ENCODE data around the gene ARMH1. TPM values are rescaled to one million over a fixed set of nuclear protein-coding genes. Genes with fewer than 3 reads are reported as not detected.
A peak's percentile ranks its signal among the peaks of the same experiment; 100 is the strongest.

Gene ARMH1
- total and polyA plus RNA-seq, 9 donors: 3.1 to 13.8 (median 5.7) TPM

DNA sequence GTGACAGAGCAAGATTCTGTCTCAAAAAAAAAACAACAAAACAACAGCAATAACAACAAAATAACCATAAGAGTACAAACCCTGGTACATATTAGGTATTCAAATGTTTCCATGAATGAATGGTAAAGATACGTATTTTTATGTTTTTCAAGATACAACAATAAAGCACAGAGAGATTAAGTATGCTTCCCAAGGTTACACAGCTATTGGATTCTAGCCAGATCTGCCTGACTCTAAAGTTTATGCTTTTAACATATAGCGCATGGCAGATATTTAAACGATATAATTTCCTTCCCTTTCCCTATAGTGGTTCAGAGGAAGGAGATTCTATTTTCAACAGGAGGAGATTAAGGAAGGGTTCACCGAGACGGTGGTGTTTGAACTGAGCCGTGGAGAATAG lies 31.0 kb downstream of the ARMH1 start:
- no peak for DNase-seq
- Histone ChIP-seq H3K4me1 (ENCODE audit: insufficient read depth) (no peaks in the 10 kb centered on the region), H3K9me3 (no peaks in the 10 kb centered on the region), H3K27ac (no peak overlapping the region), H3K36me3 (no peaks in the 10 kb centered on the region), H3K4me3 (no peak overlapping the region), H3K27me3 (no peaks in the 10 kb centered on the region)
- 75 to 83% (median 80%) methylated on average over 6 of the region's 6 CpGs for WGBS, 3 donors
- intact Hi-C loops (cut with DNase I): no loop called here
- TF ChIP-seq POLR2A (IDR thresholded peaks at IDR 0.05) (no peak), EP300 (IDR thresholded peaks at IDR 0.05) (no peak)
- TF ChIP-seq, protein P1, sequence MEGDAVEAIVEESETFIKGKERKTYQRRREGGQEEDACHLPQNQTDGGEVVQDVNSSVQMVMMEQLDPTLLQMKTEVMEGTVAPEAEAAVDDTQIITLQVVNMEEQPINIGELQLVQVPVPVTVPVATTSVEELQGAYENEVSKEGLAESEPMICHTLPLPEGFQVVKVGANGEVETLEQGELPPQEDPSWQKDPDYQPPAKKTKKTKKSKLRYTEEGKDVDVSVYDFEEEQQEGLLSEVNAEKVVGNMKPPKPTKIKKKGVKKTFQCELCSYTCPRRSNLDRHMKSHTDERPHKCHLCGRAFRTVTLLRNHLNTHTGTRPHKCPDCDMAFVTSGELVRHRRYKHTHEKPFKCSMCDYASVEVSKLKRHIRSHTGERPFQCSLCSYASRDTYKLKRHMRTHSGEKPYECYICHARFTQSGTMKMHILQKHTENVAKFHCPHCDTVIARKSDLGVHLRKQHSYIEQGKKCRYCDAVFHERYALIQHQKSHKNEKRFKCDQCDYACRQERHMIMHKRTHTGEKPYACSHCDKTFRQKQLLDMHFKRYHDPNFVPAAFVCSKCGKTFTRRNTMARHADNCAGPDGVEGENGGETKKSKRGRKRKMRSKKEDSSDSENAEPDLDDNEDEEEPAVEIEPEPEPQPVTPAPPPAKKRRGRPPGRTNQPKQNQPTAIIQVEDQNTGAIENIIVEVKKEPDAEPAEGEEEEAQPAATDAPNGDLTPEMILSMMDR (IDR thresholded peaks at IDR 0.05): no peak

DNA sequence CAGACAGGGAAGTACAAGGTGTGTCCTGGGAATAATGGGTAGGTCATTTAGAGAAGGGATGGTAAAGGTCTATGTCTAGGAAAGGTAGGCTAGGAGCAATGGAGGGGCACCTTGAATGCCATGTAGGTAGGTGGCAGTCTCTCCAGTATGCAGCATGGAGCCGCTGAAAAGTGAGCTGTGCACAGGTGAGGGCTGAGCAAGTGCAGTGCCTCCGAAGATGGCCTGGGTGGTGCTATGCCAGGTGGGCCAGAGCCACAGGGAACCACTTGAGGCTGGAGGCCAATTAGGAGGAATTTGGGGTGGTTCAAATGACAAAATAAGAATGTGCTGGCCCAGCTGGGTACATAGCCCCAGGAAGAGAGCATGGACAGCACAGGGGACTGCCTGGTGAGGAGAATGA lies 31.4 kb downstream of the ARMH1 start:
- TF ChIP-seq POLR2A (IDR thresholded peaks at IDR 0.05): no peak
- TF ChIP-seq, protein P1 (IDR thresholded peaks at IDR 0.05): no peak
- TF ChIP-seq EP300 (IDR thresholded peaks at IDR 0.05): no peak
- no peak overlapping the region for H3K4me3 ChIP-seq
- H3K4me1 ChIP-seq (ENCODE audit: insufficient read depth): no peaks in the 10 kb centered on the region
- no peak overlapping the region for H3K27ac ChIP-seq
- intact Hi-C loops (cut with DNase I): no loop called here
- DNase-seq: no peak
- WGBS, 3 donors: 75 to 80% (median 78%) methylated on average over 2 of the region's 2 CpGs
- no peaks in the 10 kb centered on the region for H3K27me3 ChIP-seq
- H3K9me3 ChIP-seq: no peaks in the 10 kb centered on the region
- H3K36me3 ChIP-seq: no peaks in the 10 kb centered on the region

DNA sequence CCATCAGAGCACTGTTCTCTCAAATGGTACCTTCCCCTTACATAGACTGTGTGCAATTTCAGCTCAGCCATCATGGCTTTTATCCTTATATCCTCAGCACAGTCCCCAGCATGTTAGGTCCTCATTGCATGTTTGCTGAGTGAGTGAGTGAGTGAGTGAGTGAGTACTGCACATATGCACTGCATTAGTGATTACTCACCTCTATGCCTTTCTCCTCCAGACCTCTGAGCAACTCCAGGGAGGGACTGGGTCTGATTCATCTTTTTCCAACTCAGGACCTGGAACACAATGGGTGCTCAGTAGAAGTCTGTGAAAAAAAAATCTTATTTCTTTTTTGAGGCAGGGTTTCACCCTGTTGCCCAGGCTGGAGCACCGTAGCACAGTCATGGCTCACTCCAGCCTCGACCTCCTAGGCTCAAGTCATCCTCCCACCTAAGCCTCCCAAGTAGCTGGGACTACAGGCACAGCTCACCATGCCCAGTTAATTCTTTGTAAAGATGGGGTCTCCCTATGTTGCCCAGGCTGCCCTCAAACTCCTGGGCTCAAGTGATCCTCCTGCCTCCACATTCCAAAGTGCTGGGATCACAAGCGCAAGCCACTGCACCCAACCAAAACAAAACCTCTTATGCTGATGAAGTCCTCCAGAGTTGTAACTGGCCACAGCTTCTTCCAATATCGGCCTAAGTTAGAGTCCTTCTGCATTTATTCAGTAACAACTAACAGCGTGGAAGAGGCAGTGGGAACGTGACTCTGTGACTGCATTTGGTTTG lies 32.8 kb downstream of the ARMH1 start:
- Histone ChIP-seq H3K27me3 (no peaks in the 10 kb centered on the region), H3K9me3 (no peaks in the 10 kb centered on the region), H3K36me3 (no peaks in the 10 kb centered on the region), H3K4me3 (no peak overlapping the region), H3K27ac (no peak overlapping the region), H3K4me1 (ENCODE audit: insufficient read depth) (no peaks in the 10 kb centered on the region)
- TF ChIP-seq, protein P1 (IDR thresholded peaks at IDR 0.05): no peak
- TF ChIP-seq EP300 (IDR thresholded peaks at IDR 0.05): no peak
- TF ChIP-seq POLR2A (IDR thresholded peaks at IDR 0.05): no peak
- 80 to 83% (median 82%) methylated on average over 6 of the region's 6 CpGs for WGBS, 3 donors
- DNase-seq: no peak
- intact Hi-C loops (cut with DNase I): no loop called here

DNA sequence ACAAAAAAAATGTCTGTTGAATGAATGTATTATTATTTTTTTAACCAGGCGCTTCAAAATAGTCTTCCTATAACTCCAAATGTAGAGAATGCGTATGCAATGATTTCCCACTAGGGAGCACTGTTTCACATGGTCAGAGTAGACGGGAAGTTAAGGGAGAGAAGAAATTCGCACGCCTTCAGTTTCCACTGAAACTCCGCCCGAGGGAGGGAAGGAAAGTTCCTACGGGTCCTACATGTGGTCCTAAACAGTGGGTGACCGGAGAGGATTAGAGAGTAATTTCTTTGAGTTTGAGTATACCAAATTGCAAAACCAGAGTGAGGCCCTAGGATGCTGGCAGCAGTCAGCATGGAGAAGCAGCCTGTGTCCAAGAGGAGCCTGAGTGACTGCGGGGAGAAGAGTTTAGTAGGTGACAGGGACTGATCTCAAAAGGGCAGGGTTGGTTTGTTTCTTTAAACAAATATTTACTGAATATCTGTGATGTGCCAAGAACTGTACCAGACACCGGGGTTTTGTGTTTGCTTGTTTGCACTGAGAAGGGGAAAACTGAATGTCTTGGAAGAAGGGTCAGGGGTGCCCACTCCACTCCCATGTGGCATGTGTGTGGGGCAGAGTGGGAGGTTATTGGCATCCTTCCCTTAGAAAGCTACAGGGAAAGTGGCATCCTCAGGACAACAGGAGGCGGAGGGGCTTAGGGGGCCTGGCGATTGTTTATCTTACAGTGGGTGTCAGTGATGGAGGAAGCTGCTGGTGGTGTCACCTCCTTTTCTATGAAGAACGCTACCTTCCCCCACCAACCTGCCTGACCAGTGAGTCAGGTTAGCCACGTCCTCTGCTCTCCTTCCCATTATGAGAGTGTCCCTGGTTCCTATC lies 33.7 kb downstream of the ARMH1 start:
- Histone ChIP-seq H3K4me3 (no peak overlapping the region), H3K9me3 (no peaks in the 10 kb centered on the region), H3K4me1 (ENCODE audit: insufficient read depth) (no peaks in the 10 kb centered on the region), H3K36me3 (no peaks in the 10 kb centered on the region), H3K27me3 (no peaks in the 10 kb centered on the region), H3K27ac (no peak overlapping the region)
- TF ChIP-seq POLR2A (IDR thresholded peaks at IDR 0.05) (no peak), EP300 (IDR thresholded peaks at IDR 0.05) (no peak)
- TF ChIP-seq, protein P1 (IDR thresholded peaks at IDR 0.05): peak in 2 of 3 donors; percentile 18 to 35
- intact Hi-C loops (cut with DNase I): no loop called here
- 41 to 44% (median 43%) methylated on average over 15 of the region's 15 CpGs for WGBS, 3 donors
- DNase-seq: no peak

All from ovary (tissue), 9 donors.